Esophagus muscularis mucosa (tissue), 4 donors: ENCODE measurements around the gene KRTAP2-2. TPM values are rescaled to one million over a fixed set of nuclear protein-coding genes. Genes with fewer than 3 reads are reported as not detected.

Source experiments
- DNase-seq: peaks from one replicate; pipeline ENCODE4 v3.0.0-alpha.2; 2017; ENCODE audit errors: extremely low spot score
- H3K27ac ChIP-seq, 4 donors: fragments of 200-600 bp; sonication (generic); replicated peaks in 1 of 4; 1 replicate in 3 of 4; 2 replicates in 1 of 4; pipeline ENCODE4 v1.5.1; 2016 to 2019; ENCODE audit warnings: mild to moderate bottlenecking in 1 of 4
- H3K27me3 ChIP-seq, 4 donors: fragments of 200-600 bp; sonication (generic); one replicate each; pipeline versions ENCODE4 v1.5.1 to v1.6.0; 2016 to 2019
- H3K36me3 ChIP-seq, 4 donors: fragments of 200-600 bp; sonication (generic); one replicate each; pipeline ENCODE4 v1.5.1; 2016 to 2019
- H3K4me1 ChIP-seq, 4 donors: fragments of 200-600 bp; sonication (generic); one replicate each; pipeline ENCODE4 v1.5.1; 2016 to 2019
- H3K4me3 ChIP-seq, 4 donors: fragments of 200-600 bp; sonication (generic); 1 replicate in 2 of 4; 2 replicates in 2 of 4; pipeline ENCODE4 v1.5.1; 2016 to 2019; ENCODE audit warnings: mild to moderate bottlenecking in 4 of 4, moderate library complexity in 1 of 4
- H3K9me3 ChIP-seq, 4 donors: fragments of 200-600 bp; sonication (generic); 1 replicate in 3 of 4; 2 replicates in 1 of 4; pipeline ENCODE4 v1.5.1; 2016 to 2019
- CTCF ChIP-seq, 3 experiments: fragments of 200-600 bp in 2 of 3; fragments of 450-650 bp in 1 of 3; sonication (generic) in 2 of 3; IDR thresholded peaks; one replicate each; pipeline ENCODE4 v1.5.1; 2017 to 2019; ENCODE audit warnings: antibody characterized with exemption in 3 of 3, mild to moderate bottlenecking in 2 of 3, moderate library complexity in 1 of 3
- EP300 ChIP-seq: sonication (generic); formaldehyde crosslinking; IDR thresholded peaks from one replicate; pipeline ENCODE4 v1.6.1; 2017; ENCODE audit warnings: antibody characterized with exemption
- POLR2A ChIP-seq: fragments of 450-650 bp; IDR thresholded peaks from one replicate; pipeline ENCODE4 v1.6.1; 2017; ENCODE audit warnings: antibody characterized with exemption, moderate library complexity, mild to moderate bottlenecking, low read depth
- POLR2AphosphoS5 ChIP-seq, 2 donors: sonication (generic); formaldehyde crosslinking; IDR thresholded peaks; one replicate each; pipeline ENCODE4 v1.6.1; 2017; ENCODE audit warnings: antibody characterized with exemption in 2 of 2
- WGBS: methylation state at CpG from one replicate; pipeline ENCODE4 v1.1.5; 2018; 5-methylcytosine and 5-hydroxymethylcytosine counted together
- intact Hi-C: fragments of 100-400 bp; cut with DNase I; formaldehyde crosslinking; loops from one replicate; pipeline ENCODE4 v1.15.1; 2023
- total RNA-seq, 4 donors: library from RNA; depleted of rRNA; stranded (reverse); fragments of >200 nt; gene quantifications; one replicate each; pipeline versions ENCODE4 v1.1.0 to v1.2.1, GENCODE V29; 2016

KRTAP2-2 gene
- total RNA-seq, 4 donors from 2014 or later: not detected

- DNase-seq: no peak
- intact Hi-C loops: no loop called here
- H3K9me3 ChIP-seq: no peaks in the 10 kb centered on the region
- TF ChIP-seq POLR2A (no peak), CTCF (IDR thresholded peaks at IDR 0.05) (no peak), EP300 (no peak), POLR2AphosphoS5 (IDR thresholded peaks at IDR 0.05) (no peak)
- no peaks in the 10 kb centered on the region for H3K36me3 ChIP-seq
- H3K27me3 ChIP-seq: peaks cover 0 to 12% (median 0%) of the 10 kb centered on the region in 4 donors
- 65% methylated on average over 7 of the region's 9 CpGs for WGBS
- no peaks in the 10 kb centered on the region for H3K4me1 ChIP-seq
- no peak within 1 kb of the TSS for H3K4me3 ChIP-seq
- H3K27ac ChIP-seq: no peak within 1 kb of the TSS
Measured at GRCh38 chr17:41026715-41027471, 28.1 kb downstream of the KRTAP2-2 start, which contains the start of gene KRTAP1-5. TSS of gene KRTAP1-5 (minus strand) at chr17:41027208. CDS start at chr17:41027155, 53 bp downstream.

GRCh38 chr17:41024697-41025096, 30.3 kb downstream of the KRTAP2-2 start:
- intact Hi-C loops: no loop called here
- H3K4me1 ChIP-seq: no peaks in the 10 kb centered on the region
- TF ChIP-seq EP300 (no peak), POLR2AphosphoS5 (IDR thresholded peaks at IDR 0.05) (no peak)
- H3K36me3 ChIP-seq: no peaks in the 10 kb centered on the region
- 81% methylated on average over 3 of the region's 3 CpGs for WGBS
- no peak overlapping the region for H3K4me3 ChIP-seq
- no peak overlapping the region for H3K27ac ChIP-seq
- H3K9me3 ChIP-seq: no peaks in the 10 kb centered on the region
- peaks cover 0 to 10% (median 0%) of the 10 kb centered on the region in 4 donors for H3K27me3 ChIP-seq
- DNase-seq: no peak

- intact Hi-C loops: no loop called here
- no peaks in the 10 kb centered on the region for H3K4me1 ChIP-seq
- no peak for DNase-seq
- H3K27ac ChIP-seq: no peak overlapping the region
- no peaks in the 10 kb centered on the region for H3K36me3 ChIP-seq
- TF ChIP-seq EP300 (no peak), CTCF (IDR thresholded peaks at IDR 0.05) (no peak), POLR2A (no peak), POLR2AphosphoS5 (IDR thresholded peaks at IDR 0.05) (no peak)
- no peaks in the 10 kb centered on the region for H3K27me3 ChIP-seq
- no peaks in the 10 kb centered on the region for H3K9me3 ChIP-seq
- no peak overlapping the region for H3K4me3 ChIP-seq
Measured at GRCh38 chr17:41020336-41020735, 34.7 kb downstream of the KRTAP2-2 start.

DNA sequence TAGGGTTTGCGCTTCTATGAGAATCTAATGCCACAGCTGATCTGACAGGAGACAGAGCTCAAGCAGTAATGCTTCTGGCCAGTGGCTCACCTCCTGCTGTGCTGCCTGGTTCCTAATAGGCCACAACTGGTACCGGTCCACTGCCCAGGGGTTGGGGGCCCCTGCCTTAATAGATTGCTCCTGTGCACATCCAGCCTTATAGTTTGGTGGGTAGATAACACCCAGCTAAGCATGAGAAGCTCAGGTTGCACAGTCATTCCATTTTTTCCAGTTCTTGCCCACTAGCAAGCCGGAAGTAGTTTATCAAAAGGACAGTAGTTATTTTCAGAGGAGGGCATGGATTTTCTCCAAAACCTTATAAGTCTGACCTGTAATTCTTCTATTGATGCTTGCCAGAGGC, 35.6 kb downstream of the KRTAP2-2 start:
- Histone ChIP-seq H3K4me1 (no peaks in the 10 kb centered on the region), H3K36me3 (no peaks in the 10 kb centered on the region), H3K4me3 (no peak overlapping the region), H3K9me3 (no peaks in the 10 kb centered on the region), H3K27me3 (peaks cover 0 to 6% (median 0%) of the 10 kb centered on the region in 4 donors), H3K27ac (no peak overlapping the region)
- intact Hi-C loops: no loop called here
- no peak for DNase-seq
- no peak for TF ChIP-seq POLR2A
- TF ChIP-seq EP300: no peak
- TF ChIP-seq POLR2AphosphoS5 (IDR thresholded peaks at IDR 0.05): no peak
- TF ChIP-seq CTCF (IDR thresholded peaks at IDR 0.05): no peak
- WGBS: 88% methylated on average over 3 of the region's 3 CpGs

GRCh38 chr17:41018541-41018940, 36.5 kb downstream of the KRTAP2-2 start:
- Histone ChIP-seq H3K27me3 (peaks cover 0 to 6% (median 0%) of the 10 kb centered on the region in 4 donors), H3K36me3 (no peaks in the 10 kb centered on the region), H3K9me3 (no peaks in the 10 kb centered on the region), H3K4me3 (no peak overlapping the region), H3K27ac (no peak overlapping the region), H3K4me1 (no peaks in the 10 kb centered on the region)
- DNase-seq: no peak
- intact Hi-C loops: no loop called here
- WGBS: 61% methylated on average over 3 of the region's 3 CpGs
- TF ChIP-seq POLR2AphosphoS5 (IDR thresholded peaks at IDR 0.05) (no peak), POLR2A (no peak), EP300 (no peak), CTCF (IDR thresholded peaks at IDR 0.05) (no peak)
